CD4-positive, alpha-beta T cell treated with Interleukin-17A for 1 hour (primary cell): ENCODE results near the gene CES5A.
"Not testable (repeated sequence)": the region's sequence is repeated elsewhere in the genome, so short reads cannot be mapped to it uniquely, and the experiment has no call there.

Experiments used
- DNase-seq: peaks from one replicate; pipeline ENCODE4 v3.0.0-alpha.2; 2020

Gene CES5A

DNA sequence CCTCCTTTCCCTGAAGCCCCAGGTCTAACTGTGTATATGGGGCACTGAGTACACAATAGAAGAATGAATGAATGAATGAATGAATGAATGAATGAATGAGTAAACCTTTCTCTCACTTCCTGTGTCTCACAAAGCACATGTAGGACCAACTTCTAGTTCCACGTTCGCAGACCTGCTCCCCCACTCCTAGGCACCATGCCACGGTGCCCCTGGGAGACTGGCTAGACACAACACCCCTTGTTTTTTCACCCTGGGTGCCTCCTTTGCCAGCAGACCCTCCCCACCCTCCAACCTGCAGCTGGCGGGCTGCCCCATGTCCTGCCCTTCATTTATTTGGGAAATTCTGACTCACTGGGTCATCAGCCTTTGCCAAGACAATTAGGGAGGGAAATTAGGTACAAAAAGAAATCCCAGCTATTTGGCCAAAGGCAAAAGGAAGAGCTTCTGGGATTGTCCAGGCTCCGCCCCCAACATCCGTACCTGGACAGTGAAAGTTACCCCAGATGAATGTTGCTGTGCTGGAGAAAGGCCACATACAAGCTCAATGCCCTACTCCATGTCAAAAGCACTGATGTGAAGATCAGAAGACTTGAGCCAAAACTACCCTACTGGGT lies 50.0 kb downstream of the CES5A start:
- DNase-seq, result no peak

DNA sequence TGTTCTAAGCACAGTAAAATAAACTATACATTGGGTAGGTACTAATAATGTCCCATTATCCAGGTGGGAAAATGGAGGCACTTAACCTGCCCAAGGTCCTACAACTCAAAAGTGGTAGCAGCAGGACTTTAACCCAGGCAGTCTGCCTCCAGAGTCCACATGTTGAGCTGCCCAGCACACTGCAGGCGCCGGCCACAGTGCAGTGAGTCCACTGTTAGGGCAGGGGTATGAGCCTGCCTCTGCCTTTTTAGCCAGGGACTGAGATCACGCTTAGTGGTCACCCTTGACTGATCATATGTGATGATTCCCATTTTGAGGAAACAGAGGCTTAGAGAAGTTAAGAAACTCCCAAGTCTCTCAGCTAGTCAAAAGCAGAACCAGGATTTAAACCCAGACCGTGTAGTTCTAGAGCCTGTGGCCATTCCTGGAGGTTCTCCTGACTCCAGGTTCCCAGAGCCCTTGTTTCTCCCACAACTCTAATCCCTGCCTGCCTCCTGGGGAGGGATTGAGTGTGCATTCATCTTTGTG lies 50.6 kb downstream of the CES5A start:
- DNase-seq, result no peak

DNA sequence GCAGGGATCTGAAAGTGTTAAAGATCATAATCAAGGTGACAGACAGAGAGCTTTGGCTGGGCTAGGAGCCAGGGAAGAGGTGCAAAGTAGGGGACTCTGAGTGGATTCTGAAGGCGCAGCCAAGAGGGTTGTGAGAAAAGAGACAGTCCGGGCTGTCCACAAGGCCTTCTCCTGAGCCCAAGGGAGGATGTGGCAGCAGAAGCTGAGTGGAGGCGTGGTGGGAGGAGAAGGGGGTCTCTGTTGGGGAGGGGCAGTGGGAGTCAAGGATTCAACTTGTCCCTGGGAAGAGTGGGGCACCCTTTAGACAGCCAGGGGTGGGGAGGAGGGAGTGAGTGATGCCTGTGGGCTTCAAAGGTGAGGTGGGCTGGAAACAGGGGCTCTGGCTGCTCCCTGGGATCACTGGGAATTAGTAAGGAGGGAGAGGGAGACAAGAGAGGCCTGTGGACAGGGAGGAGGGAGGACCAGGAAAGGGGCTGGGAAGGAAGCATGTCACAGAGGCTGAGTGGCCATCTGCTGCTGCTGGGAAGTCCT lies 52.8 kb downstream of the CES5A start:
- no peak for DNase-seq

DNA sequence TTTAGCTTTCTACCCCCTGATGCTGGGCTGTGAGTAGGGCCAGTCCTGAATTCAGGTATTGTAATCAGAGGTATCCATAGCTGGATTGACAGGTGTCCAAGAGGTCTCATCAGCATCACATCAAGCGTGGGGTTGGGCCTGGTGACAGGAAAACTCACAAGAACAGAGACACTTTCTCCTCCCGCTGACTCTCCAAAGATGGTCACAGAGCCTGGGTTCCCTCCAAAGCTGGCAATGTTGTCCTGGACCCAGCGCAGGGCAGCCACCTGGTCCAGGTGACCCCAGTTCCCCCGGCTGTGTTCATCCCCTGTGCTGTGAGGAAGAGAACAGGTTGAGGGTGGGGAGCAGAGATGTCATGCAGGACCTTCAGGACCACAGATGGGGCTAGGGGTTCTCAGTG lies 54.0 kb downstream of the CES5A start:
- no peak for DNase-seq

DNA sequence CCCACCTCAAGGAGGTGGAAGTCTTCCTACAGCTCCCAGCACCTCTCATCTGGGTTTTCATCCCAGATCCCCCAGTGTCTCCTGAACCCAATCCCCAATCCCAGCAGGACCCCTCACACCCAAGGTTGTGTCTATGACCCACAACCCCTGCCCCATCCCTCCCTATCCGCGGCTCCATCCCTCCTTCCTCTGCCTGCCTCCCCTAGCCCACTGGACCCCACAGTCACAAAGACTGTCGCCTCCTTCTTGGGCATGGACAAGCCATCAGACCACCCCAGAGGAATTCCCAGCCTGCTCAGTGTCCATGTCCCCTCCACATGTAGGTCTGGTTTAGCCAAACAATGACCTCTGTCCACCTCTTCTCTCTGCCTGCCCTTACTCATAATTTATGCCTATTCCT lies 54.6 kb downstream of the CES5A start:
- DNase-seq, result no peak

DNA sequence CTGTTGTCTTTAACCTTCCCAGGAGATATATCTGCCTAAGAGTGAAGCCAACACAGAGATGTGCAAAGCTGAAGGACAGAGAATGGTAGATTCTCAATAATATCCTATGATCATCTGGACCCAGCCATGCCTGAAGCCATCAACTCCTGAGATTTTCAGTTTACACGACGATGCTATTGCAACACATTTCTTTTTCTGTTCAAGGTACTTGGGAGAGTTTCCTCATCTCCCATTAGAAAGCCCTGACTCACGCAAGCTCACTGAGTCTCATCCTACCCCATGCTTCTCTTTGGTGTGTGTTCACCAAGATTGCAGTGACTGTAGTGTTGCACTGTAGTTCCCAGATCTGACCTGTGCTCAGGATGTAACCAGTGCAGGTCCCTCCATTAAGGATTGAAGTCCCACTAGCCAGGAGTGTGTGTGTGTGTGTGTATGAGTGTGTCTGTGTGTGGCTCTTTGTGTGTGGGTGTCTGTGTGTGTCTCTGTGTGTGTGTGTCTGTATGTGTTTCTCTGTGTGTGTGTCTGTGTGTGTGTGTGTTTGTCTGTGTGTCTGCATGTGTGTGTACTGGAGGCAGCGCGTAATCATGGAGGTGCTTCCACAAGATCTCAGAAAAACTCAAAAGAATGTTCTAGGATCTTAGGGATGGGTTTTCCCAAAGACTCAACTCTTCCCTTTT lies 57.8 kb downstream of the CES5A start:
- no peak for DNase-seq

DNA sequence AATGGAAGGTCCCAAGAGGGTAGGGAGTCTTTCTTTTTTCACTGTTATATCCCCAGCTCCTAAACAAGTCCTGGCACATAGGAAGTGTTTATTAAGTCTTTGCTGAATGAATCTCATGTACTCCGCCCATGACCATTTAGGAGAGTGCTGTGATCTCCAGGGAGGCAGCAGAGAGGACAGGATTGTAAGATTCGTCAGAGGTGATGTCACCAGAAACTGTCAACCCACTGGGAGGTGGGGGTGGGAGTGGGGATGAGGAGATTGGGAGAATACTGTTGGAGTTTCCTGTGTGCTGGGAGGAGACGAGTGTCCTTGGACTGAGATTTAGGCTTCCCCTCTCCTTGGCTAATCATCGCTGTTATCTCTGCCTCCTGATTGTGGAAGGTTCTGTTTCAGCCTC lies 59.0 kb downstream of the CES5A start:
- not testable (repeated sequence) for DNase-seq

DNA sequence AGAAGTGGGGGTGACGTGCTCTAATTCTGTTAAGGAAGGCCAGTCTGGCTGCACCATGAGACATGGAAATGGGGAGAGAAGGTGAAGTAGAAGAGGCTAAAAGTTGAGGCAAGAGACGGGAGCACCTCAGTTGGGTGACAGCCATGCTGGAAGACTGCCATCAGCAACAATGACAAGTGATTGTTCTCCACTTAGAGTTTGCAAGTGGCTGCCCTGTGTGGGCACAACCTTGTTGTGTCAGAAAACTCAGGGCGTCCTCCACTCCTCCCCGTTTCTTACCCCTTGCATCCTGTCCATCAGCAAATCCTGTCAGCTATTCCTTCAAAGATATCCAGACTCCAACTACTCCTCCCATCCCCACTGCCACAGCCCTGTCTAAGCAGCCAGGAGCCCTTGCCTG lies 59.9 kb downstream of the CES5A start:
- no peak for DNase-seq

DNA sequence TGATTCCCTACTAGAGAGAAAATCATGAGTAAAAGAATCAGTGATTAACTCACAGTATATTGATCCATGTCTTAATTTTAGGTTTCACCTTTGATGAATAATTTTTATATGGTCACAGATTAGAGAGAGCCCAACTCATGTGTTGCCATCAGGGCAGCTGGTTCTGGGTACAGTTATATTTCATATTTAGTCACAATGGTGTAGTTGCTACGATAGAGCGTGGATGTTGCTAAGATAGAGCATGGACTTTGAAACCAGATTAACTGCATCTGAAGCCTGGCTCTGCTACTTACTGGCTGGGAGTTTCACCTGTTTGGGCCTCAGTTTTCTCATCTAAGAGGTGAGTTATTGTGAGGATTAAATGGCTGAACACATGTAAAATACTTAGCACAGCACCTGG lies 61.0 kb downstream of the CES5A start:
- DNase-seq, result not testable (repeated sequence)

DNA sequence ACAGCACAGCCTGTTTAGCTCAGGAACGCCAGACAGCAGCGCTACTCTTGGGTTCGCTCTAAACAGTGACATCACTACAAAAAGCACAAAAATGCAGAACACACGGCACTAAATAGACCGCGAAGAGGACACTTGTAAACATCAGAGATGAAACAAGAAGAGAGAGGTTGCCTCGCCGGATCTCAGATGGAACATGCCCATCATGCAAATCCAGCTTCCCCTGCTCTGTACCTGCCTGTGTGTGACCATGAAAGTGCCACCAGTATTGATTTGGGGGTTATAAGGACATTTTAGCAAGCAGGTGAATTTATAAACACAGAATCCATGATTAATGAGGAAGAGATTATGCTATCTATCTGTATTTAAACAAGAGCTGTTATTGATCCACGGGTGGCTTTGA lies 61.4 kb downstream of the CES5A start:
- DNase-seq, result not testable (repeated sequence)

DNA sequence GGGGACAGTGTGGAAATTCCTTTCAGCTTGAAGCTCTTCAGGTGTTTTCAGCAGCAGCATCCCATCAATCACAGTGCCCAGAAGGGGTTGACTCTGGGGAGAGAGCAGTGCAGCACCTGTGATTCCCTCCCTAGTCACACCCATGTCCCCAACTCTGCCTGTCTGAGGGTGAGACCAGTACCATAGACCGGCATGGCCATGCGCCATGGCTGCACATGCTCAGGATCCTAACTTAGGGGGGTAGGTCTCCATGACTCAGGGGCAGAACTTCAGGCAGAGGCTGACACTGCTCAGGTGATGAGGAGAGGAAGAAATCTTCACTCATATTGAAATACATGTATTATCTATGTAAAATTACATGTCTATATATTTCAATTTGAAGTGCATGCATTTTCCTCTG lies 62.2 kb downstream of the CES5A start:
- no peak for DNase-seq

DNA sequence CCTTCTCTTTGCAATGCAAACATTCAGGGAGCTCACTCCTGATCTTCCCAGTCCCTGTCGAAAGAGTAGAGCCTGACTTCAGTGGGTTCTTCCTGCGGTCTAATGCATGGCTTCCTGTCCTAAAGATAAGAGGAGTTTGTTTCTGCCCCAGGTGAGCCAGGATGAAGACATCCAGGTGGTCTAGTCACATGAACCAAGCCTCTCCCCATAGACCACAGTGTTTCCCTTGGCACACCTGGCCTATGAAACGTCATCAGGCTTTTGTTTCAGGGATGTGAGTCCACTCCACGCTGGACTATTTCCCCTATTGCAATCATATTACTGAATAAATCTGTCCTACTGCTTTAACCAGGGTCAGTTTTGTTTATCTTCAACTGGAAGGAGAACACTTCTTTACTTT lies 63.4 kb downstream of the CES5A start:
- DNase-seq, result no peak

DNA sequence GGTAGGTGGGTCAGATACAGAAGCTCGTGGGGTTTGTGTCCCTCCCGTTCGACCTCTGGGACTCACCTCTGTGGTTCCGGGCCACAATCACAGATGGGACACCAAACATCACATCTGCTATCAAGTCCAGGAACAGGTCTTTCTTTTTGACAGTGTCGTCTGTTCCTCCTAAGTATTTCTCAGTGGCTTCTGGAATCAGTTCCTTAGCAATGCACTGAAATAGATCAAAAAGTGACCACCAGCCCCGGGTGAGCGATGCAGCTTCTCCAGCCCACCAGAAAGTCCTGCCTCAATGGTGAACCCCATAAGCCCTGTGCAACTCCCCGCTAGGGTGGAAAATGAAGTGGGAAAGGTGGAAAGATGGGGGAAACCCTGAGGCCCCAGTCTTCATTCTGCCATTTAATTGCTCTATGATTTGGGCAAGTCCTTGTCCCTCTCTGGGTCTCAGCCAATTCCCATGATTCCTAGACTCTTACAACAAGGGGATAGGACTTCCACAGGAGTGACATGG lies 64.7 kb downstream of the CES5A start:
- no peak for DNase-seq

DNA sequence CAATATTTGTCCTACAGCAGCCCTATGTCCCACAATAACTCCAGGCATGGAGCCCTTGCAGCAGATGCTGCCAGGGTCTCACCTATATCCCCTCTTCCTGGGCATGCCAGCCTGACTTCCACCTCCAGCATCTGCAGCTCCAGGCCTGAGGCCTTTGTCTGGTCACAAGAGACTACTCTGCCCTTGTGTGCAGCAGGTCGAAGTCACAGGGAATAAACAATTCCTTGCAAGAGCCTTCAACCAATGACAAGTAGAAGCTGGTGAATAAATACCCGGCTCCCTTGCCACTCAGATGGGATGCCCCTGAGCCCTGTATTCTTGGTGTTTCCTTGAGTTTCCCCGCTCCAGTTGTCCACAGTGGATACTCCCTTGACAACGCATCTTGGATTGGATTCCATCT lies 65.3 kb downstream of the CES5A start:
- DNase-seq, result no peak

DNA sequence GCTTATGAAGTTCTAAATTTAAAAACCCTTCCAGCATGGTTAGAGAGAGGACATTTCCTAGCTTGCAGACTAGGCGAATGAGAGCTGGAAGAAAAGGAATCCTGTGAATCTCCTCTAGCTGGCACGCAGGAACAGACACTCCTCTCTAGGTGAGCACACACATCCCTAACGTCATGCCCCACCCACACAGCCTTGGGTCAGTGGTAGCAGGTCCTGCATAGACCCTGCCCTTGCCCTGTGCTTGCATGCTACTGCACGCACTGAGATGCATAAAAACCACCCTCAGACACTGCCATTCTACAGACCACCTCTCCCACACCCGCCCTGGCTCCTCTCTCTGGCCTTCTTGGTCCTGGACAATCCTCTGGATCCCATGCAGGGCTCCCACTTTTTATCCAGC lies 65.8 kb downstream of the CES5A start:
- DNase-seq, result no peak

DNA sequence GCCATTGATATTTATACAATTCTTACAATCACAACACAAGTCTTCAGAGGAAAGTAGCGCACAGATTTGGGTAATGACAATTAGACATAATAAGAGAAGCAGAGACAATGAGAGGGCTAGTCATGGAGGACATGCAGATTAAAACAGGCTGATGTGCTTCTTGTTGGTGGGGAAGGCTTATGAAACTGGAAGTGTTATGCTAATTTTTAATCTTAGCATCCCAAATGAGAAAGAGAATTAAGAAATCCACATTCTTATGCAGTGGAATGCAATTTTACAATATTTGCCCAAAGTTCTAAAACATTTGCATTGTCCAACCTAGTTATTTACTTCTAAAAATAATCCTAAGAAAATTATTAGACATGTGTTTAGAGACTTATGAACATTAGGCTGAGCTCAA lies 66.9 kb downstream of the CES5A start:
- DNase-seq, result not testable (repeated sequence)

DNA sequence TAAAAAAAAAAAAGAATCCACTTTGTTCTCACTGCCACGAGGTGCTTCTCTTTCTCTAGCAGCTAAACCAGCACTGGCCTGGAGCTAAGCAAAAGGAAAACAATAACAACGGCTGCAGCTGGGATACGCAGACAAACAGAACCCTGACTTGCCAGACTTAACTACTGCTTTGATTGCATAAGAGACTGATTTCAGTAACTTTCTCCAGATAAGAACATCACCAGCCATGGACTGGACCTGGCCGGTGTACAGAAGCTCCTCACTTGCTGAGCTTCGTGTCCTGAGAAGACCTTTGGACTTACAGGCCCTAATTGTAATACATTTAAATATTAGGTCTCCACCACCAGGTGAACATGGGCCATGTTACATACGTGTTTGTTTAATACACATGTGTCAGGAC lies 70.1 kb downstream of the CES5A start:
- DNase-seq, result not testable (repeated sequence)

DNA sequence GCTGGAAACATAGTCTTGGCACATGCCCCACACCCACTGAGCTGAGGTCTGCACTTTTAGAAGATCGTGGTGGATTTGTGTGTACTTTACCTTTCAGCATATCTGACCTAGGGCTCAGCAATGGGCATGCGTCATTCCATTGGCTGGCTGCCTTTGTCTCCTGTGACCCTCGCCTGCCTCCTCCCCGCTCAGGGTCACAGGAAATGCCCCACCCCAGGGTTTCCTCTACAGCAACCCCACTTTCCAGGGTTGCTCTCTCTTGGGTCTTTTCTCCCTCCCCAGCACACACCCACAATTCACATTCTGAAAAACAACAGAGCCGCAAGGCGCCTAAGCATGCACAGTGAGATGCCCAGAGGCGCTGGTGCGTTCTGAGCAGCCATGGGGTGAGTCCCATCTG lies 71.5 kb downstream of the CES5A start:
- not testable (repeated sequence) for DNase-seq
